Measurements from ENCODE around the gene CYLD. TPM values are rescaled to one million over a fixed set of nuclear protein-coding genes. Genes with fewer than 3 reads are reported as not detected.

The CYLD gene
- total RNA-seq, 5 donors from 2014 or later (not counting 1 experiment from before 2014, with no cell fraction given), result 243 to 380 (median 294) TPM

DNA sequence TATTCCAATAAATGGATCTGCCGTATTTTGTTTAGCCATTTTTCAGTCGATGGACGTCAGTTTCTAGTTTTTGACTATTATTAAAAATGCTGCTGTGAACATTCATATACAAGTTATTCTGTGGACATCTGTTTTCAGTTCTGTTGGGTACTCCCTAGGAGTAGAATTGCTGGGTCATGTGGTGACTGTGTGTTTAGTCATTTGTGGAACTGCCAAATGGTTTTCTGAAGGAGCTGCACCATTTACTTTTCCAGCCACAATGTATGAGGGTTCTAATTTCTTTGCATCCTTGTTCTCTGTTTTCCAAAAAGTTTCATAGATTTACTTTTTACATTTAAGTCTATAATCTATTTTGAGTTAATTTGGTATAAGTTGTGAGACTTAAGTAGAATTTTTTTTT, 29.5 kb downstream of the CYLD start:
- 75% methylated on average over 2 of the region's 3 CpGs for WGBS (ENCODE audit: insufficient coverage)
- no peak for DNase-seq
- peaks cover 85 to 88% (median 86%) of the 10 kb centered on the region in 3 donors for H3K4me1 Mint-ChIP-seq
- no peaks in the 10 kb centered on the region for H3K27me3 ChIP-seq (replicated peaks in 1 of 2; ENCODE audit: control insufficient read depth in 2 of 2, extremely low read depth in 1 of 2, insufficient read depth in 2 of 2, low read length in 1 of 2)
- peaks cover 5 to 15% of the 10 kb centered on the region in 2 experiments for H3K4me1 ChIP-seq (ENCODE audit: control insufficient read depth in 1 of 2, extremely low read depth in 1 of 2, insufficient read depth in 2 of 2, low read length in 2 of 2)
- no peaks in the 10 kb centered on the region for H3K9me3 ChIP-seq
- peak overlapping the region in 1 of 2 donors; percentile 48 for H3K27ac Mint-ChIP-seq
- no peak overlapping the region for H3K27ac ChIP-seq (ENCODE audit: low read length)
- ChIA-PET POLR2A (no interaction called here), CTCF (interaction anchor here in 1 of 2 donors (0.7 kb wide), 1 partner anchor 35 kb away, joined by 4 read pairs; no protein-coding TSS in a partner anchor)
- no peak overlapping the region for H3K4me3 ChIP-seq (ENCODE audit: control insufficient read depth in 1 of 2, extremely low read depth in 1 of 2, low read length in 1 of 2)
- ATAC-seq (replicated peaks in 1 of 4), result no peak
- peaks cover 74% of the 10 kb centered on the region for H3K36me3 Mint-ChIP-seq
- H3K27me3 Mint-ChIP-seq, result no peaks in the 10 kb centered on the region
- H3K36me3 ChIP-seq (ENCODE audit: control insufficient read depth in 2 of 2, extremely low read depth in 1 of 2, insufficient read depth in 1 of 2, low read length in 1 of 2), result peaks cover 0 to 50% of the 10 kb centered on the region in 2 donors
- peak overlapping the region in 1 of 3 donors; percentile 22 for H3K4me3 Mint-ChIP-seq
- peaks cover 0 to 4% (median 1%) of the 10 kb centered on the region in 3 donors for H3K9me3 Mint-ChIP-seq

DNA sequence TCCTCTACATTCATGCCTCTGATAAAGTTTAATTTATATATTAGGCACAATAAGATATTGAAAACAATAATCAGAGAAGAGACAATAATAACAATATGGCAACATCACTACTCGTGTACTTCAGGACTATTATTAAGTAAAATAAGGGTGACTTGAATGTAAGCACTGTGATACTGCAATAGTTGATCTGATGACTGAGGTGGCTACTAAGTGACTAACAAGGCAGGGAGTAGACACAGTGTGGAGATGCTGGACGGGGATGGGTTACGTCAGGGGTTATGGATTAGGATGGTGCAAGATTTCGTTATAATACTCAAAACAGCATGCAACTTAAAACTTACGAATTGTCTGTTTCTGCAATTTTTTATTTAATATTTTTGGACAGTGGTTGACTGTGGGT, 32.5 kb downstream of the CYLD start:
- no peaks in the 10 kb centered on the region for H3K9me3 ChIP-seq
- POLR2A ChIA-PET, result no interaction called here
- no peak overlapping the region for H3K4me3 ChIP-seq (ENCODE audit: control insufficient read depth in 1 of 2, extremely low read depth in 1 of 2, low read length in 1 of 2)
- H3K4me1 ChIP-seq (ENCODE audit: control insufficient read depth in 1 of 2, extremely low read depth in 1 of 2, insufficient read depth in 2 of 2, low read length in 2 of 2), result peaks cover 3 to 8% of the 10 kb centered on the region in 2 experiments
- no peak for ATAC-seq (replicated peaks in 1 of 4)
- Mint-ChIP-seq H3K4me3 (peak overlapping the region in 1 of 3 donors; percentile 2), H3K4me1 (peaks cover 74 to 78% (median 77%) of the 10 kb centered on the region in 3 donors), H3K36me3 (peaks cover 67% of the 10 kb centered on the region), H3K27me3 (no peaks in the 10 kb centered on the region), H3K27ac (peak overlapping the region; percentile 37 to 47), H3K9me3 (peaks cover 0 to 3% (median 0%) of the 10 kb centered on the region in 3 donors)
- no peak overlapping the region for H3K27ac ChIP-seq (ENCODE audit: low read length)
- H3K27me3 ChIP-seq (replicated peaks in 1 of 2; ENCODE audit: control insufficient read depth in 2 of 2, extremely low read depth in 1 of 2, insufficient read depth in 2 of 2, low read length in 1 of 2), result no peaks in the 10 kb centered on the region
- H3K36me3 ChIP-seq (ENCODE audit: control insufficient read depth in 2 of 2, extremely low read depth in 1 of 2, insufficient read depth in 1 of 2, low read length in 1 of 2), result peaks cover 1 to 56% of the 10 kb centered on the region in 2 donors
- DNase-seq, result no peak
- CTCF ChIA-PET, result no interaction called here
- 100% methylated on average over 2 of the region's 5 CpGs for WGBS (ENCODE audit: insufficient coverage)

DNA sequence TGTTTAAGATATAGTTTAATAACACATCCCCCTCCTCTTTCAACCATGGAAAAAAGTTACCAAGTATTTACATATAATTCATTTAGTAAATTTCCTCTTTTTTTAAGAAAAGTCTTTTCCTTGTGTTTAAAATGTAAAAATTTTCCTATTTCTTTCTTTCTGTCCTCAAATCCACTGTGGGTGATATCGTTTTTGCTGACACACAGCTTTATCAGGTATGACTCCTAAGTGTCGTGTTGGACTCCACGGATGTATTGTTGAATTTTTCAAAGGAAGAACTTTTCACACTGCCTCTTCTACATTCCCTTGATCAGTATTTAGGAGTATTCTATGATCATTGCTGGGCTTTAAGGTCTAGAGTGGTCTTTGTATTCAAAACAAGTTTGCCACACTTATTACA, 33.1 kb downstream of the CYLD start:
- Histone ChIP-seq H3K9me3 (no peaks in the 10 kb centered on the region), H3K27ac (ENCODE audit: low read length) (no peak overlapping the region), H3K4me3 (ENCODE audit: control insufficient read depth in 1 of 2, extremely low read depth in 1 of 2, low read length in 1 of 2) (no peak overlapping the region), H3K36me3 (ENCODE audit: control insufficient read depth in 2 of 2, extremely low read depth in 1 of 2, insufficient read depth in 1 of 2, low read length in 1 of 2) (peaks cover 6 to 57% of the 10 kb centered on the region in 2 donors), H3K27me3 (replicated peaks in 1 of 2; ENCODE audit: control insufficient read depth in 2 of 2, extremely low read depth in 1 of 2, insufficient read depth in 2 of 2, low read length in 1 of 2) (no peaks in the 10 kb centered on the region), H3K4me1 (ENCODE audit: control insufficient read depth in 1 of 2, extremely low read depth in 1 of 2, insufficient read depth in 2 of 2, low read length in 2 of 2) (peaks cover 3 to 8% of the 10 kb centered on the region in 2 experiments)
- CTCF ChIA-PET, result interaction anchor here in 1 of 2 donors (0.6 kb wide), 1 partner anchor 461 kb away, joined by 3 read pairs; no protein-coding TSS in a partner anchor
- peaks cover 0 to 3% (median 0%) of the 10 kb centered on the region in 3 donors for H3K9me3 Mint-ChIP-seq
- POLR2A ChIA-PET, result no interaction called here
- no CpG with 5 or more reads among the region's 3 CpGs for WGBS (ENCODE audit: insufficient coverage)
- no peak for DNase-seq
- peaks cover 76 to 78% (median 78%) of the 10 kb centered on the region in 3 donors for H3K4me1 Mint-ChIP-seq
- ATAC-seq (replicated peaks in 1 of 4), result no peak
- no peaks in the 10 kb centered on the region for H3K27me3 Mint-ChIP-seq
- peak overlapping the region; percentile 62 to 66 for H3K27ac Mint-ChIP-seq
- no peak overlapping the region for H3K4me3 Mint-ChIP-seq
- H3K36me3 Mint-ChIP-seq, result peaks cover 68% of the 10 kb centered on the region

DNA sequence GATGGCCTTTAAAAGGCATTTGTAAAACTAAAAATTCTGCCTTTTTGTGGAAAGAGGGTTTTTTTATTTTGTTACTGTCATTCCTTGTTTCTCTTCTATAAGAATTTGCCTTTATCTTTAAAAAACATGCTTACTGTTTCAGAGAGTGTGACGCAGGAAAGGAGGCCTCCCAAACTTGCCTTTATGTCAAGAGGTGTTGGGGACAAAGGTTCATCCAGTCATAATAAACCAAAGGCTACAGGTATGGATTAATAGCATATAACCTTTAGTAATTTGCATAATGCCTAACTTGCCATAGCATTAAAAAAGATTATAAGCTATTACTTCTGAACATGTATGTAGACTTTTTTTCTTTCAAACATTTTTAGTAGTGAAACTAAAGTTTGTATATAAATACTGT, 34.2 kb downstream of the CYLD start:
- H3K4me1 ChIP-seq (ENCODE audit: control insufficient read depth in 1 of 2, extremely low read depth in 1 of 2, insufficient read depth in 2 of 2, low read length in 2 of 2), result peaks cover 8 to 10% of the 10 kb centered on the region in 2 experiments
- ChIA-PET CTCF (interaction anchor here (0.9 to 2.4 kb wide), 4 partner anchors 28 to 416 kb away, joined by 3 to 12 read pairs (median 4); no protein-coding TSS in a partner anchor), POLR2A (interaction anchor here (0.5 to 1.1 kb wide), 5 partner anchors 15 to 465 kb away, joined by 3 to 8 read pairs (median 3); no protein-coding TSS in a partner anchor)
- peaks cover 0 to 3% (median 0%) of the 10 kb centered on the region in 3 donors for H3K9me3 Mint-ChIP-seq
- DNase-seq (no peak), ATAC-seq (replicated peaks in 1 of 4) (no peak)
- no peak overlapping the region for H3K27ac Mint-ChIP-seq
- peaks cover 6 to 61% of the 10 kb centered on the region in 2 donors for H3K36me3 ChIP-seq (ENCODE audit: control insufficient read depth in 2 of 2, extremely low read depth in 1 of 2, insufficient read depth in 1 of 2, low read length in 1 of 2)
- no peaks in the 10 kb centered on the region for H3K9me3 ChIP-seq
- H3K27me3 Mint-ChIP-seq, result no peaks in the 10 kb centered on the region
- H3K36me3 Mint-ChIP-seq, result peaks cover 66% of the 10 kb centered on the region
- H3K27me3 ChIP-seq (replicated peaks in 1 of 2; ENCODE audit: control insufficient read depth in 2 of 2, extremely low read depth in 1 of 2, insufficient read depth in 2 of 2, low read length in 1 of 2), result no peaks in the 10 kb centered on the region
- peaks cover 76 to 78% (median 78%) of the 10 kb centered on the region in 3 donors for H3K4me1 Mint-ChIP-seq
- H3K4me3 ChIP-seq (ENCODE audit: control insufficient read depth in 1 of 2, extremely low read depth in 1 of 2, low read length in 1 of 2), result no peak overlapping the region
- H3K27ac ChIP-seq (ENCODE audit: low read length), result peak overlapping the region; percentile 20
- no CpG with 5 or more reads among the region's 1 CpG for WGBS (ENCODE audit: insufficient coverage)
- no peak overlapping the region for H3K4me3 Mint-ChIP-seq

DNA sequence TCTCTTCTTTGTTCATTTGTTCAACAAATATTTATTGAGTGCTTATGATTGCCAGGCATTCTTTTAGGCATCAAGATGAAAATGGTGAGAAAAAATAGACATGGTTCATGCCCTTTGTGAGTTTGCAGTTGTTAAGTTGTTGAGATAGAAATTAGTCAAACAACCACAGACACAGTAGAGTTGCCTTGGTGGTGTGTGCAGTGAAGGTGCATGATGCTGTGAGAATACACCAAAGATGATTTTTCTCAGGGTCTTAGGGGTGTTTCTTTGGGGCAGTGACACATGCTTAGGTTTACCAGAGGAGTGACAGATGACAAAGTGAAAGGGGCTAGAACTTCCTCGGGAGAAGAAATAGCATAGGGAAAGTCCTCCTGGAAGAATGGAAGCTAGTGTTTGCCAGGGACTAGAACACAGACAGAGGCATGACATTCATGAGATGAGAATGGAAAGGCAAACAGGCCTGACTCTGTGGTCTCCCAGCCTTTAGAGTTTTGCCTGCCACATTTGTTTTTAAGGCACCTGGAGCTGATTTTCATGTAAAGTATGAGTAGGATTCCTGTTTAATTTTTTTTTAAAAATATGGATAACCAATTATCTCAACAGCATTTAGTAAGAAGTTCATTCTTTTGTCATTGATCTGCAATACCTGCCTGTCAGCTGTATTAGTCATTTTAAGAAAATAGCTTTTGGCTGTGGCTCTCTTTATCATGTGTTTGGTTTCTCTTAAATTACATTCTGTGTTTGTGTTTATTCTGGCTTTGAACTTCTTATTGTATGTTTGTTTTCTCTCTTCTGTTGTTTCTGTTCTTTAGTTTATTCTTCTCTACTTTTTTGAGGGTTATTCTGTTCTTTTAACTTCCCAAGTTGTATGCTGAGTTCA, 36.6 kb downstream of the CYLD start:
- H3K4me1 Mint-ChIP-seq, result peaks cover 71 to 72% (median 72%) of the 10 kb centered on the region in 3 donors
- Histone ChIP-seq H3K27ac (ENCODE audit: low read length) (no peak overlapping the region), H3K9me3 (no peaks in the 10 kb centered on the region), H3K27me3 (replicated peaks in 1 of 2; ENCODE audit: control insufficient read depth in 2 of 2, extremely low read depth in 1 of 2, insufficient read depth in 2 of 2, low read length in 1 of 2) (no peaks in the 10 kb centered on the region), H3K36me3 (ENCODE audit: control insufficient read depth in 2 of 2, extremely low read depth in 1 of 2, insufficient read depth in 1 of 2, low read length in 1 of 2) (peaks cover 6 to 68% of the 10 kb centered on the region in 2 donors), H3K4me3 (ENCODE audit: control insufficient read depth in 1 of 2, extremely low read depth in 1 of 2, low read length in 1 of 2) (no peak overlapping the region), H3K4me1 (ENCODE audit: control insufficient read depth in 1 of 2, extremely low read depth in 1 of 2, insufficient read depth in 2 of 2, low read length in 2 of 2) (peaks cover 3 to 12% of the 10 kb centered on the region in 2 experiments)
- H3K36me3 Mint-ChIP-seq, result peaks cover 61% of the 10 kb centered on the region
- no peaks in the 10 kb centered on the region for H3K27me3 Mint-ChIP-seq
- no peak for DNase-seq
- no peak overlapping the region for H3K4me3 Mint-ChIP-seq
- POLR2A ChIA-PET, result interaction anchor here (0.6 kb wide), 2 partner anchors 11 to 19 kb away, joined by 3 read pairs; no protein-coding TSS in a partner anchor
- WGBS (ENCODE audit: insufficient coverage), result 27% methylated on average over 1 of the region's 1 CpG
- peak overlapping the region; percentile 58 to 70 for H3K27ac Mint-ChIP-seq
- no peak for ATAC-seq (replicated peaks in 1 of 4)
- CTCF ChIA-PET, result interaction anchor here in 1 of 2 donors (1.0 kb wide), 1 partner anchor 28 kb away, joined by 3 read pairs; no protein-coding TSS in a partner anchor
- H3K9me3 Mint-ChIP-seq, result no peaks in the 10 kb centered on the region

DNA sequence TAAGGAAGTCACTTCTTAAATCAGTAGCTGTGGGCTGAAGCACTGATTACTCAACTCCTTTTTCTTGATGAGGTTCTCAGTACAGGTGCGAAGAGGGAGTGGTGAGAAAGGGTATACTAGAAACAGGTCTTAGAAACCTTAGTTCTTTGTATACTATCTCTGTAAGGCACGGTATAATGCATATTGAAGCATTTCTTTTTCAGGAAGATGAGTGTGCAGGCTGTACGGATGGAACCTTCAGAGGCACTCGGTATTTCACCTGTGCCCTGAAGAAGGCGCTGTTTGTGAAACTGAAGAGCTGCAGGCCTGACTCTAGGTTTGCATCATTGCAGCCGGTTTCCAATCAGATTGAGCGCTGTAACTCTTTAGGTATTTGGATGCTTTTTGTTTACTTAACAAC, 39.2 kb downstream of the CYLD start:
- 68% methylated on average over 4 of the region's 7 CpGs for whole genome bisulfite sequencing (ENCODE audit: insufficient coverage)
- Histone ChIP-seq H3K27me3 (replicated peaks in 1 of 2; ENCODE audit: control insufficient read depth in 2 of 2, extremely low read depth in 1 of 2, insufficient read depth in 2 of 2, low read length in 1 of 2) (no peaks in the 10 kb centered on the region), H3K36me3 (ENCODE audit: control insufficient read depth in 2 of 2, extremely low read depth in 1 of 2, insufficient read depth in 1 of 2, low read length in 1 of 2) (peaks cover 6 to 71% of the 10 kb centered on the region in 2 donors), H3K27ac (ENCODE audit: low read length) (peak overlapping the region; percentile 29), H3K4me1 (ENCODE audit: control insufficient read depth in 1 of 2, extremely low read depth in 1 of 2, insufficient read depth in 2 of 2, low read length in 2 of 2) (peaks cover 2 to 10% of the 10 kb centered on the region in 2 experiments), H3K9me3 (no peaks in the 10 kb centered on the region), H3K4me3 (ENCODE audit: control insufficient read depth in 1 of 2, extremely low read depth in 1 of 2, low read length in 1 of 2) (no peak overlapping the region)
- Mint-ChIP-seq H3K27ac (peak overlapping the region; percentile 86 to 95), H3K9me3 (no peaks in the 10 kb centered on the region), H3K4me1 (peaks cover 65 to 72% (median 66%) of the 10 kb centered on the region in 3 donors), H3K27me3 (no peaks in the 10 kb centered on the region), H3K4me3 (peak overlapping the region; percentile 26 to 54 (median 49)), H3K36me3 (peaks cover 66% of the 10 kb centered on the region)
- DNase-seq, result peak in 4 of 35 experiments; percentile 5 to 46 (median 10)
- ChIA-PET POLR2A (interaction anchor here in 1 of 2 donors (0.6 kb wide), 1 partner anchor 115 kb away, joined by 3 read pairs; no protein-coding TSS in a partner anchor), CTCF (interaction anchor here (0.6 to 1.9 kb wide), 7 partner anchors 24 to 754 kb away, joined by 3 to 20 read pairs (median 3); no protein-coding TSS in a partner anchor)
- peak; percentile 51 to 72 (median 64) for ATAC-seq (replicated peaks in 1 of 4)

Measured in T-cell (primary cell).